CD14-positive monocyte (primary cell): ENCODE results near the gene MCRIP2. TPM values are rescaled to one million over a fixed set of nuclear protein-coding genes. Genes with fewer than 3 reads are reported as not detected.
A peak's percentile ranks its signal among the peaks of the same experiment; 100 is the strongest.

Experiments used
- DNase-seq, 3 donors: peaks; one replicate each; pipeline ENCODE4 v3.0.0-alpha.2; 2011 to 2022
- H2AFZ ChIP-seq: 2 replicates; pipeline ENCODE4 v1.6.0; 2012; ENCODE audit warnings: mild to moderate bottlenecking, low read depth, low read length, inconsistent platforms; ENCODE audit not compliant: insufficient read depth, poor library complexity, severe bottlenecking
- H3K27ac ChIP-seq, 2 donors: 1 replicate in 1 of 2; 2 replicates in 1 of 2; pipeline ENCODE4 v1.5.1; 2012 to 2013; ENCODE audit warnings: low read length in 2 of 2, control low read depth in 1 of 2, inconsistent platforms in 1 of 2, low read depth in 1 of 2, mild to moderate bottlenecking in 1 of 2
- H3K27me3 ChIP-seq, 2 donors: one replicate each; pipeline versions ENCODE4 v1.6.0 to v1.6.1; 2011 to 2013; ENCODE audit warnings: low read length in 2 of 2; ENCODE audit not compliant: control insufficient read depth in 2 of 2, insufficient read depth in 2 of 2
- H3K36me3 ChIP-seq, 2 donors: replicated peaks in 1 of 2; 1 replicate in 1 of 2; 2 replicates in 1 of 2; pipeline versions ENCODE4 v1.5.1 to v1.6.1; 2012 to 2013; ENCODE audit warnings: low read length in 2 of 2, control low read depth in 1 of 2, inconsistent platforms in 1 of 2, mild to moderate bottlenecking in 1 of 2; ENCODE audit not compliant: insufficient read depth in 2 of 2, control insufficient read depth in 1 of 2
- H3K4me1 ChIP-seq, 2 donors: 1 replicate in 1 of 2; 2 replicates in 1 of 2; pipeline versions ENCODE4 v1.5.1 to v1.6.1; 2012 to 2013; ENCODE audit warnings: low read length in 2 of 2, control low read depth in 1 of 2, inconsistent platforms in 1 of 2, mild to moderate bottlenecking in 1 of 2, moderate library complexity in 1 of 2; ENCODE audit not compliant: insufficient read depth in 2 of 2, control insufficient read depth in 1 of 2
- H3K4me2 ChIP-seq: replicated peaks from 2 replicates; pipeline ENCODE3; 2012; ENCODE audit warnings: low read length, moderate library complexity, mild to moderate bottlenecking; ENCODE audit not compliant: poor library complexity, severe bottlenecking; ENCODE audit errors: extremely low read depth
- H3K4me3 ChIP-seq, 3 experiments: fragments of 200-600 bp in 1 of 3; sonication (generic) in 1 of 3; replicated peaks in 1 of 3; 1 replicate in 2 of 3; 2 replicates in 1 of 3; pipeline ENCODE4 v1.5.1; 2011 to 2013; ENCODE audit warnings: low read length in 3 of 3, mild to moderate bottlenecking in 3 of 3, control low read depth in 2 of 3, low read depth in 2 of 3, inconsistent platforms in 1 of 3, moderate library complexity in 1 of 3
- H3K79me2 ChIP-seq: 2 replicates; pipeline ENCODE4 v1.6.0; 2012; ENCODE audit warnings: mild to moderate bottlenecking, control low read depth, inconsistent platforms, low read length, moderate library complexity; ENCODE audit not compliant: insufficient read depth
- H3K9ac ChIP-seq: 2 replicates; pipeline ENCODE4 v1.6.0; 2017; ENCODE audit warnings: low read length, mild to moderate bottlenecking; ENCODE audit not compliant: insufficient read depth, poor library complexity, severe bottlenecking
- H3K9me3 ChIP-seq, 2 donors: replicated peaks in 1 of 2; 1 replicate in 1 of 2; 2 replicates in 1 of 2; pipeline versions ENCODE4 v1.5.1 to v1.6.1; 2012 to 2013; ENCODE audit warnings: low read length in 2 of 2, control low read depth in 1 of 2; ENCODE audit not compliant: control insufficient read depth in 1 of 2, insufficient read depth in 1 of 2
- H4K20me1 ChIP-seq: 2 replicates; pipeline ENCODE4 v1.6.0; 2012; ENCODE audit warnings: mild to moderate bottlenecking, low read length, control low read depth, moderate library complexity; ENCODE audit not compliant: insufficient read depth
- H3K27ac Mint-ChIP-seq, 7 donors: one replicate each; pipeline ENCODE4 v1.8.0; 2020; ENCODE audit warnings: mild to moderate bottlenecking in 7 of 7, mixed read lengths in 7 of 7, moderate library complexity in 6 of 7, inconsistent platforms in 2 of 7
- H3K27me3 Mint-ChIP-seq, 3 donors: one replicate each; pipeline ENCODE4 v1.8.0; 2021 to 2022; ENCODE audit warnings: low read depth in 3 of 3, mild to moderate bottlenecking in 3 of 3, mixed read lengths in 3 of 3, moderate library complexity in 3 of 3, inconsistent platforms in 1 of 3
- H3K36me3 Mint-ChIP-seq, 2 donors: one replicate each; pipeline ENCODE4 v1.8.0; 2020; ENCODE audit warnings: mixed read lengths in 2 of 2, inconsistent platforms in 1 of 2, mild to moderate bottlenecking in 1 of 2
- H3K4me1 Mint-ChIP-seq: one replicate; pipeline ENCODE4 v1.8.0; 2020; ENCODE audit warnings: mild to moderate bottlenecking, mixed read lengths
- H3K4me3 Mint-ChIP-seq, 2 donors: one replicate each; pipeline ENCODE4 v1.8.0; 2020; ENCODE audit warnings: mild to moderate bottlenecking in 2 of 2, mixed read lengths in 2 of 2, moderate library complexity in 1 of 2
- H3K9me3 Mint-ChIP-seq, 7 donors: one replicate each; pipeline ENCODE4 v1.8.0; 2020 to 2022; ENCODE audit warnings: mixed read lengths in 7 of 7, mild to moderate bottlenecking in 6 of 7, moderate library complexity in 6 of 7, inconsistent platforms in 2 of 7
- WGBS: methylation state at CpG from one replicate; pipeline ENCODE4 v1.1.5; 2013; ENCODE audit warnings: missing lambda C conversion rate; ENCODE audit not compliant: insufficient coverage; 5-methylcytosine and 5-hydroxymethylcytosine counted together
- intact Hi-C, 2 donors: fragments of 100-400 bp; cut with micrococcal nuclease; formaldehyde crosslinking; loops; one replicate each; pipeline versions ENCODE4 v1.15.0 to v1.15.1; 2023
- polyA plus RNA-seq, 3 donors: library from polyadenylated mRNA; depleted of rRNA in 1 of 3; unstranded in 2 of 3; stranded (reverse) in 1 of 3; fragments of 300-500 nt in 2 of 3; fragments of >200 nt in 1 of 3; fragmentation: Illumina TruSeq in 2 of 3; gene quantifications; 1 replicate in 2 of 3; 2 replicates in 1 of 3; pipeline ENCODE4 v1.2.3, GENCODE V29; 2012 to 2021
- TF ChIP-seq, protein P1 (sequence below): fragments of 200-600 bp; IDR thresholded peaks from one replicate; pipeline ENCODE4 v1.8.0; 2022; ENCODE audit warnings: antibody characterized with exemption, mild to moderate bottlenecking

Gene MCRIP2
- polyA plus RNA-seq, 3 donors = 23.7 to 65.6 (median 42.1) TPM

DNA sequence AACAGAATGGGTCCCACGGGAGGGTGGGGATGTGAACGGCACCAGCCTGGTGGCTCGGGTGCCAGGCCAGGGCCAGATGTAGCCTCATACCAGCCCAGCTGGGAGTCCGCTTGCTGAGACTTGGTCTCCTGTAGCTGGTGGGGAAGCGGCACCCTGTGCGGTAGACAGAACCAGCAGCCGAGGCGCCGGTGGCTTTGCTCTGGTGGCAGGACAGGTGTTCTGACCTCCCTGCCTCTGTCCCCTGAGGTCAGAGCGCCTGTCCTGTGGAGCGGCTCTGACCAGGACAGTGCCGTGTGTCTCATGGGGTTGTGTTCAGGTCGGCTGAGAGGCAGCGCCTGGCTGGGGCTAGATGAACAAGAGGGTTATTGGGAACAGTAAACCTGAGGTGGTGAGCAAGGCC is 31.6 kb upstream of the MCRIP2 start:
- H3K4me1 Mint-ChIP-seq = peaks cover 6% of the 10 kb centered on the region
- peaks cover 21 to 35% of the 10 kb centered on the region in 2 donors for H3K36me3 Mint-ChIP-seq
- H2AFZ ChIP-seq = no peak overlapping the region
- peaks cover 0 to 19% (median 3%) of the 10 kb centered on the region in 7 donors for H3K9me3 Mint-ChIP-seq
- intact Hi-C loops = loop anchor here (2.0 to 5.0 kb wide), 2 partner anchors 31 to 33 kb away; no protein-coding TSS in a partner anchor
- peaks cover 0 to 2% (median 0%) of the 10 kb centered on the region in 3 donors for H3K27me3 Mint-ChIP-seq
- H3K9ac ChIP-seq = no peak overlapping the region
- no peaks in the 10 kb centered on the region for H3K4me1 ChIP-seq
- H3K79me2 ChIP-seq = peaks cover 78% of the 10 kb centered on the region
- no peak overlapping the region for H3K4me2 ChIP-seq
- 95% methylated on average over 13 of the region's 14 CpGs for WGBS
- H3K4me3 Mint-ChIP-seq = no peak overlapping the region
- H3K27ac Mint-ChIP-seq = peak overlapping the region in 2 of 7 donors; percentile 9 to 37
- H3K4me3 ChIP-seq = no peak overlapping the region
- peaks cover 7 to 14% of the 10 kb centered on the region in 2 donors for H3K36me3 ChIP-seq
- peaks cover 80% of the 10 kb centered on the region for H4K20me1 ChIP-seq
- no peaks in the 10 kb centered on the region for H3K27me3 ChIP-seq
- no peak overlapping the region for H3K27ac ChIP-seq
- peaks cover 0 to 5% of the 10 kb centered on the region in 2 donors for H3K9me3 ChIP-seq
- DNase-seq = no peak
- TF ChIP-seq, protein P1, sequence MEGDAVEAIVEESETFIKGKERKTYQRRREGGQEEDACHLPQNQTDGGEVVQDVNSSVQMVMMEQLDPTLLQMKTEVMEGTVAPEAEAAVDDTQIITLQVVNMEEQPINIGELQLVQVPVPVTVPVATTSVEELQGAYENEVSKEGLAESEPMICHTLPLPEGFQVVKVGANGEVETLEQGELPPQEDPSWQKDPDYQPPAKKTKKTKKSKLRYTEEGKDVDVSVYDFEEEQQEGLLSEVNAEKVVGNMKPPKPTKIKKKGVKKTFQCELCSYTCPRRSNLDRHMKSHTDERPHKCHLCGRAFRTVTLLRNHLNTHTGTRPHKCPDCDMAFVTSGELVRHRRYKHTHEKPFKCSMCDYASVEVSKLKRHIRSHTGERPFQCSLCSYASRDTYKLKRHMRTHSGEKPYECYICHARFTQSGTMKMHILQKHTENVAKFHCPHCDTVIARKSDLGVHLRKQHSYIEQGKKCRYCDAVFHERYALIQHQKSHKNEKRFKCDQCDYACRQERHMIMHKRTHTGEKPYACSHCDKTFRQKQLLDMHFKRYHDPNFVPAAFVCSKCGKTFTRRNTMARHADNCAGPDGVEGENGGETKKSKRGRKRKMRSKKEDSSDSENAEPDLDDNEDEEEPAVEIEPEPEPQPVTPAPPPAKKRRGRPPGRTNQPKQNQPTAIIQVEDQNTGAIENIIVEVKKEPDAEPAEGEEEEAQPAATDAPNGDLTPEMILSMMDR = no peak

DNA sequence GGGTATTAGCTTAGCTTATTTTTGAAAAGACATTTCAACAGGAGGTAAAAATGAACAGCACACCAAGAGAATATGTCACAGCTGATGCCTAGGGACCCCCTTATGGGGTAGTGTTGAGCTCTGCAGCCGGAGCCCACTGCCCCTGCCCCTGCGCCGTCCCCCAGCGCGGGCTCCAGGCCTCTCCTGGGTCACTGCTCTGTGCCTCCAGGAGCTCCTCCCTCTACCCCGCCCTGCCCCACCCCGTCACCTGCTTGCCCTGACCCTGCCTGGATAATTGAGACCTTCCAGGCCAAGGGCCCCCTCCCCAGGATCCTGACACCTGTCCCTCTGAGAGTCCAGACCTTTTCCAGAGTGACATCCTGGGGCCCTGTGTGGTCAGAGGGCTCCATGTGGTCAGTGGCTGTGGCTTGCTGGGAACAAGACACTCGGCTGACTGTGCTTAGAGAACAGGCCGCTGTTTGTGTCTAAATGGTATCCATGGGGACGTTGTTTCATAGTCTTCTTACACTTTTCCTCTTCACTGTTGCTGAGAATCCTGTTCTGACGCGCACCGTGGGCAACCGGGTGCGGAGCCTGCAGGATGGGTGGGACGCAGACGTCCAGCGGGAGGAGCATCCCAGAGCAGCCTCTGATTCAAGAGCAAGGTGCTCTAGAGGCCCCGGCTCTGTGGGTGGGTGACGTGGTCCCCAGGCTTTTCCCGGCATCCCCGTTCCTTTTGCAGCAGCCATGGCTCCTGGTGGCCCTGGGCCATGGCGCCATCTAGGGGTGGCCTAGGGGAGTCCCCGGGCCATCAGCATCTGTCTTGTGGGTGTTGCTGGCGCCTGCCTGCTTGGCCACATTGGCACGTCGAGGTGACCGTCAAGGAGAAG is 30.9 kb upstream of the MCRIP2 start:
- intact Hi-C loops = loop anchor here (2.0 to 5.0 kb wide), 2 partner anchors 32 to 33 kb away; no protein-coding TSS in a partner anchor
- peaks cover 6% of the 10 kb centered on the region for H3K4me1 Mint-ChIP-seq

More for the DNA sequence above, 30.9 kb upstream of the MCRIP2 start:
- Mint-ChIP-seq H3K4me3 (no peak overlapping the region), H3K27me3 (peaks cover 0 to 2% (median 0%) of the 10 kb centered on the region in 3 donors), H3K36me3 (peaks cover 17 to 29% of the 10 kb centered on the region in 2 donors), H3K27ac (peak overlapping the region in 5 of 7 donors; percentile 9 to 50 (median 33)), H3K9me3 (peaks cover 0 to 13% (median 0%) of the 10 kb centered on the region in 7 donors)
- H3K4me1 ChIP-seq = no peaks in the 10 kb centered on the region
- 80% methylated on average over 24 of the region's 28 CpGs for WGBS
- DNase-seq = peak; percentile 41 to 59 (median 55)
- H3K4me2 ChIP-seq = no peak overlapping the region
- no peaks in the 10 kb centered on the region for H3K9me3 ChIP-seq
- H3K27me3 ChIP-seq = no peaks in the 10 kb centered on the region
- H3K36me3 ChIP-seq = peaks cover 7 to 17% of the 10 kb centered on the region in 2 donors
- no peak overlapping the region for H3K4me3 ChIP-seq
- H3K9ac ChIP-seq = no peak overlapping the region
- TF ChIP-seq, protein P1 = peak; percentile 81
- H4K20me1 ChIP-seq = peaks cover 80% of the 10 kb centered on the region
- H3K79me2 ChIP-seq = peaks cover 78% of the 10 kb centered on the region
- no peak overlapping the region for H2AFZ ChIP-seq
- no peak overlapping the region for H3K27ac ChIP-seq
